ENCODE data around the gene CHMP5.

CHMP5 gene

GRCh38 chr9:33331377-33331891, 66.6 kb downstream of the CHMP5 start:
- TF ChIP-seq CTCF (IDR thresholded peaks at IDR 0.05; ENCODE audit: control insufficient read depth, insufficient read depth, low read depth, low read length, missing control alignments) = no peak
- no peak for DNase-seq (ENCODE audit: low read depth)
- no peak overlapping the region for H3K4me3 ChIP-seq (ENCODE audit: control insufficient read depth, low read depth, low read length)

Measured in AG09309 (cell line).